ENCODE measurements around the gene SELENOP.
"Not testable (repeated sequence)": the region's sequence is repeated elsewhere in the genome, so short reads cannot be mapped to it uniquely, and the experiment has no call there.

SELENOP gene

GRCh38 chr5:42825422-42826148, 13.9 kb upstream of the SELENOP start:
- Histone ChIP-seq H3K27ac (ENCODE audit: low read length) (no peak overlapping the region), H3K27me3 (ENCODE audit: low read depth, low read length) (no peaks in the 10 kb centered on the region), H3K4me3 (ENCODE audit: low read depth in 1 of 2, low read length in 2 of 2) (no peak overlapping the region), H3K36me3 (ENCODE audit: control insufficient read depth in 1 of 2, insufficient read depth in 2 of 2, low read length in 2 of 2) (no peaks in the 10 kb centered on the region), H3K9me3 (ENCODE audit: control insufficient read depth in 1 of 2, low read length in 2 of 2) (no peaks in the 10 kb centered on the region), H3K4me1 (ENCODE audit: control insufficient read depth in 1 of 2, insufficient read depth in 2 of 2, low read length in 2 of 2) (peaks cover 0 to 10% of the 10 kb centered on the region in 2 donors)

GRCh38 chr5:42824347-42824976, 12.8 kb upstream of the SELENOP start:
- H3K4me1 ChIP-seq (ENCODE audit: control insufficient read depth in 1 of 2, insufficient read depth in 2 of 2, low read length in 2 of 2), result peaks cover 0 to 10% of the 10 kb centered on the region in 2 donors
- H3K27me3 ChIP-seq (ENCODE audit: low read depth, low read length), result no peaks in the 10 kb centered on the region
- no peaks in the 10 kb centered on the region for H3K9me3 ChIP-seq (ENCODE audit: control insufficient read depth in 1 of 2, low read length in 2 of 2)
- H3K27ac ChIP-seq (ENCODE audit: low read length), result no peak overlapping the region
- no peaks in the 10 kb centered on the region for H3K36me3 ChIP-seq (ENCODE audit: control insufficient read depth in 1 of 2, insufficient read depth in 2 of 2, low read length in 2 of 2)
- no peak overlapping the region for H3K4me3 ChIP-seq (ENCODE audit: low read depth in 1 of 2, low read length in 2 of 2)

- H3K4me3 ChIP-seq (ENCODE audit: low read depth in 1 of 2, low read length in 2 of 2), result no peak overlapping the region
- peaks cover 0 to 6% of the 10 kb centered on the region in 2 donors for H3K4me1 ChIP-seq (ENCODE audit: control insufficient read depth in 1 of 2, insufficient read depth in 2 of 2, low read length in 2 of 2)
- no peak overlapping the region for H3K27ac ChIP-seq (ENCODE audit: low read length)
- no peaks in the 10 kb centered on the region for H3K36me3 ChIP-seq (ENCODE audit: control insufficient read depth in 1 of 2, insufficient read depth in 2 of 2, low read length in 2 of 2)
- no peaks in the 10 kb centered on the region for H3K27me3 ChIP-seq (ENCODE audit: low read depth, low read length)
- no peaks in the 10 kb centered on the region for H3K9me3 ChIP-seq (ENCODE audit: control insufficient read depth in 1 of 2, low read length in 2 of 2)
Measured at GRCh38 chr5:42822548-42822947, 10.9 kb upstream of the SELENOP start.

- Histone ChIP-seq H3K4me1 (ENCODE audit: control insufficient read depth in 1 of 2, insufficient read depth in 2 of 2, low read length in 2 of 2) (no peaks in the 10 kb centered on the region), H3K27ac (ENCODE audit: low read length) (no peak overlapping the region), H3K27me3 (ENCODE audit: low read depth, low read length) (no peaks in the 10 kb centered on the region), H3K4me3 (ENCODE audit: low read depth in 1 of 2, low read length in 2 of 2) (no peak overlapping the region), H3K9me3 (ENCODE audit: control insufficient read depth in 1 of 2, low read length in 2 of 2) (no peaks in the 10 kb centered on the region), H3K36me3 (ENCODE audit: control insufficient read depth in 1 of 2, insufficient read depth in 2 of 2, low read length in 2 of 2) (no peaks in the 10 kb centered on the region)
Measured at GRCh38 chr5:42819745-42820144, 8.1 kb upstream of the SELENOP start.

GRCh38 chr5:42816546-42816945, 4.9 kb upstream of the SELENOP start:
- not testable (repeated sequence) for H3K27ac ChIP-seq (ENCODE audit: low read length); H3K27me3 ChIP-seq (ENCODE audit: low read depth, low read length); H3K4me3 ChIP-seq (ENCODE audit: low read depth in 1 of 2, low read length in 2 of 2); H3K36me3 ChIP-seq (ENCODE audit: control insufficient read depth in 1 of 2, insufficient read depth in 2 of 2, low read length in 2 of 2); H3K9me3 ChIP-seq (ENCODE audit: control insufficient read depth in 1 of 2, low read length in 2 of 2)
- peaks cover 10 to 13% of the 10 kb centered on the region in 2 donors for H3K4me1 ChIP-seq (ENCODE audit: control insufficient read depth in 1 of 2, insufficient read depth in 2 of 2, low read length in 2 of 2)

- no peaks in the 10 kb centered on the region for H3K27me3 ChIP-seq (ENCODE audit: low read depth, low read length)
- no peak overlapping the region for H3K4me3 ChIP-seq (ENCODE audit: low read depth in 1 of 2, low read length in 2 of 2)
- no peak overlapping the region for H3K27ac ChIP-seq (ENCODE audit: low read length)
- no peaks in the 10 kb centered on the region for H3K36me3 ChIP-seq (ENCODE audit: control insufficient read depth in 1 of 2, insufficient read depth in 2 of 2, low read length in 2 of 2)
- peaks cover 10 to 18% of the 10 kb centered on the region in 2 donors for H3K4me1 ChIP-seq (ENCODE audit: control insufficient read depth in 1 of 2, insufficient read depth in 2 of 2, low read length in 2 of 2)
- H3K9me3 ChIP-seq (ENCODE audit: control insufficient read depth in 1 of 2, low read length in 2 of 2), result no peaks in the 10 kb centered on the region
Measured at GRCh38 chr5:42813533-42813932, 1.8 kb upstream of the SELENOP start.

DNA sequence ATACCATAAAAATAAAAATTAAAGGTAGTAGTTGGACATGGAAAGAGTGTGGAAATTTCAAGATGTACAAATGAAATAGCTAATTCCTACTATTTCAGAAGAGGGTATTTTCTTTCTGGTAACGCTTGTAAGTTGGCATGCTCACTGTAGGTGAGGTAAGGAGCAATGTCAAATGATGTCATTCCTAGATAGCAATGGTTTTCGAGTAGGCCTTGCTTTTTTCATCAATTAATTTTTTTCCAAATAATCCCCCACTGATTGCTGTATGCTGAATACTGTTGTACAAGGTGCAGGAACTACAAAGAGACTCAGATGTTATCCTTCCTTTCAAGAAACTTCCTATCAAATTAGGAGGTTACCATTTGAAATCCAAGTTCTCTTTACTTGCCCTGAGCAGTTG, 928 bp upstream of the SELENOP start:
- Histone ChIP-seq H3K27ac (ENCODE audit: low read length) (peak overlapping the region; percentile 69), H3K27me3 (ENCODE audit: low read depth, low read length) (no peaks in the 10 kb centered on the region), H3K9me3 (ENCODE audit: control insufficient read depth in 1 of 2, low read length in 2 of 2) (no peaks in the 10 kb centered on the region), H3K4me1 (ENCODE audit: control insufficient read depth in 1 of 2, insufficient read depth in 2 of 2, low read length in 2 of 2) (peaks cover 10 to 25% of the 10 kb centered on the region in 2 donors), H3K4me3 (ENCODE audit: low read depth in 1 of 2, low read length in 2 of 2) (peak overlapping the region in 1 of 2 donors; percentile 65), H3K36me3 (ENCODE audit: control insufficient read depth in 1 of 2, insufficient read depth in 2 of 2, low read length in 2 of 2) (no peaks in the 10 kb centered on the region)

DNA sequence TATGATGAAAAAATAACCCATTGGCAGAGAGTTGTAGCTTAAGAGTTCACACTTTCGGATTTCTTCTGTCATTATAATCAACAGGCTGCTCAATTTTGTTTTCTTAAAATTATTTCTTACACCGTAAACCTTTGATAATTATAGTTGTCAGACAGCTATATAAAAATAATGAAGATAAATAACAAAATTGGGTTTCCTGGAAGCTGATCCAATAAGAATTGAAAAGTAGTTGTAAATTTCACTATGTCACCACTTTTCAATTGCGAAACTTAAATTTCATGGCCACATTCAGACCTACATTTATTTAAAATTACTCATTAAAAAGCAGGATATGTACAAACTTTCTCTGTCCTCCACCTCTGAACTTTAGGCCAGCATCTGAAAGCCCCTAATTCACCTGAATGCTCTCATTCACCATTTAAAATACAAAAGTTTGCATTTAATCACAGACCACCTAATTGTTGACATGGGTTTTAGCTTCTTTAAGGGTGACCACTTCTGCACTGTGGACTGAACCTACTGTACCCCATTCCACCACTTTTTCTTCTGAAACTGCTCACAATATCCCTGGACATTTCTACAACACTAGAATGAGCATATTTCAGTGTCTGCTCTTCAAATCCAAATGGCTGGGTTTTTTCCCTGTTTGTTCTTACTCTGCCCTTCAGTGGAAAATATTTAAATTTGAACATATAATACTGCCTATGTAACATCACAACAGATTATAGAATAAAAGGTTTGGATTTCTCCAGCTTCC, 680 bp downstream of the SELENOP start:
- Histone ChIP-seq H3K4me1 (ENCODE audit: control insufficient read depth in 1 of 2, insufficient read depth in 2 of 2, low read length in 2 of 2) (peaks cover 10 to 25% of the 10 kb centered on the region in 2 donors), H3K36me3 (ENCODE audit: control insufficient read depth in 1 of 2, insufficient read depth in 2 of 2, low read length in 2 of 2) (peaks cover under 1 to 4% of the 10 kb centered on the region in 2 donors), H3K27ac (ENCODE audit: low read length) (peak overlapping the region; percentile 69), H3K9me3 (ENCODE audit: control insufficient read depth in 1 of 2, low read length in 2 of 2) (no peaks in the 10 kb centered on the region), H3K27me3 (ENCODE audit: low read depth, low read length) (no peaks in the 10 kb centered on the region), H3K4me3 (ENCODE audit: low read depth in 1 of 2, low read length in 2 of 2) (peak overlapping the region; percentile 65 to 70)

DNA sequence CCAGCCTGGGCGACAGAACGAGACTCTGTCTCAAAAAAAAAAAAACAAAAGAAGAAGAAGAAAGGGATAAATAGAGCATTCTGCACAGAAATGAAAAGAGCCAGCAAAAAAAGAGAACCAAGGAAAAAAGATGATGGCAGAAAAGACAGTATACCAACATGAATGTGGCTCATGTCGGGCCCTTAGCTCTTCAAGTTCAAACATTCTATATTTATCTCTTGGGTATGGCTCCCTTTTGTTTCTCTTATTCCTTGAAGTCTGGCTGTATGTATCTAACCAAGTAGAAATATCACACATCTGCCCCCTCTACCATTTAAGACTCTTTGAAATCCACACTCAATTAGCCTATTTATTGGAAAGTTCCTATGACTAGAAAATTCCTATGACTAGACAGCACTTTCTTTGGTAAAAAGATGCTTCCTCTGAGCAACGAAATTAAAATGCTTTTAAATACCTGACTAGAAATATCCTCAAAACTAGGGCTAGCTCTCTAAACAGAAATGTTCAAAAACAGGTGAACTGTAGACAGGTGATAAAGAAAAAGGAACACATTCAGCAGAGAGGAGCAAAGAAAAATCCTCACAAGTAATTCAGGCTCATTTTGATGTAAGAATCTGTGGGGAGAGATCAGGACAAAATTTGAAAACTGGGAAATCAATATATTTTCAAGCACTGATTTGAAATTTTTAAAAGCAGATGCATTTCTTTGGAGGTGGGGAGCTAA, 2.6 kb downstream of the SELENOP start:
- Histone ChIP-seq H3K4me3 (ENCODE audit: low read depth in 1 of 2, low read length in 2 of 2) (peak overlapping the region; percentile 5 to 46), H3K4me1 (ENCODE audit: control insufficient read depth in 1 of 2, insufficient read depth in 2 of 2, low read length in 2 of 2) (peaks cover 10 to 25% of the 10 kb centered on the region in 2 donors), H3K9me3 (ENCODE audit: control insufficient read depth in 1 of 2, low read length in 2 of 2) (no peaks in the 10 kb centered on the region), H3K36me3 (ENCODE audit: control insufficient read depth in 1 of 2, insufficient read depth in 2 of 2, low read length in 2 of 2) (peaks cover 11 to 13% of the 10 kb centered on the region in 2 donors), H3K27ac (ENCODE audit: low read length) (peak overlapping the region; percentile 0), H3K27me3 (ENCODE audit: low read depth, low read length) (no peaks in the 10 kb centered on the region)

DNA sequence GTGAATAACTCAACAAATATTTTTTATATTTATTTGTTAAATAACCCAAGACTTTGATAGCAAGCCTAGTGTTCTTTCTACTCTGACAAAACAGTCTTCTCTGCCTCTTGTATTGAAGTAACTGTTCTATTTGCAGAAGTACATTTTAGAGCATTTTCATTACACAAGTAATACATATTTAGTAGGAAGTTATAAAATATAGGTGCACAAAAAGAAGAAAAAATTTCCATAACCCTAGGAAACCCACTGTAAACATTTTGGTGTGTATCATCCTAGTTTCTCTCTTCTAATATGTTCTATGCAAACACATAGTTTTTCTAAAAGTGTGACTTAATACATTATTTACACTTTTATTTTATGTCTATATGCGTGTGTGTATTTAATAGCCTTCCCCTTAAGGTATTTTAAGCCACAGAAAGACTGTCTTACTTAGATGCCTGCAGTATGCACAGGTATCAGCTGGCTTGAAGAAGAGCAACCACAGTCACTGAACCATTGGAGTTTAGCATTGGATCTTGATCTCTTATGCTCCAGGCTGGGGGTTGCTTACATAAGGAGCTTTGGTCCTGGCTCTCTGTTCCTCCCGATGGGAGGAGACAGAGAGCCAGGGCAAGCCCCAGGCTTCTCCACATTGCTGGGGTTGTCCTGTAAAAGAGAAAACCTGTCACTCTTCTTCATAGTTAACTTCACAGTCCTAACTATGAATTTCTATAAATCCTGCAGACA, 3.8 kb downstream of the SELENOP start:
- H3K36me3 ChIP-seq (ENCODE audit: control insufficient read depth in 1 of 2, insufficient read depth in 2 of 2, low read length in 2 of 2), result peaks cover 13% of the 10 kb centered on the region in 2 donors
- peak overlapping the region in 1 of 2 donors; percentile 22 for H3K4me3 ChIP-seq (ENCODE audit: low read depth in 1 of 2, low read length in 2 of 2)

More for the DNA sequence above, 3.8 kb downstream of the SELENOP start:
- H3K9me3 ChIP-seq (ENCODE audit: control insufficient read depth in 1 of 2, low read length in 2 of 2), result no peaks in the 10 kb centered on the region
- H3K4me1 ChIP-seq (ENCODE audit: control insufficient read depth in 1 of 2, insufficient read depth in 2 of 2, low read length in 2 of 2), result peaks cover 10 to 25% of the 10 kb centered on the region in 2 donors
- H3K27ac ChIP-seq (ENCODE audit: low read length), result no peak overlapping the region
- H3K27me3 ChIP-seq (ENCODE audit: low read depth, low read length), result no peaks in the 10 kb centered on the region
